ENCODE measurements around the gene B3GAT1.

Gene B3GAT1

DNA sequence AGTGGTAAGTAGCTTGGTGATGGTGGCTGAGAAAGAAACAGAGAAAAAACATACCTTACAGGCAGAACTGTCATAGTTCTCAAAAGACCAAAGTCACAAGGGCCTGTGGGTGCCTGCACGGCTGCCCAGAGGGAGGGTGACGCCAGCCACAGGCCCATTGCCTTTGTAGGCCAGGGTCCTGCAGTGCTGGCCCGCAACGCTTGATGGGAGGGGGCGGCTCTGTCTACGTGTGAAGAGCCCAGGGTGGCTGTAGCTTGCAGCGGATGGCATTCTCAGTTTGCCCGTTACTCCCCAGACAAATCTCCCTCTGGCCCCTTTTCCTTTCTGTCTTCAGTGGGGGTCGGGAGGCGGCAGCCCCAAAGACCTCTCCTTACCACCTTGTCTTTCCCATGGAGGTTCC is 24.7 kb upstream of the B3GAT1 start:
- no peaks in the 10 kb centered on the region for H3K27me3 ChIP-seq
- H3K9me3 ChIP-seq = no peaks in the 10 kb centered on the region
- TF ChIP-seq, protein P1, sequence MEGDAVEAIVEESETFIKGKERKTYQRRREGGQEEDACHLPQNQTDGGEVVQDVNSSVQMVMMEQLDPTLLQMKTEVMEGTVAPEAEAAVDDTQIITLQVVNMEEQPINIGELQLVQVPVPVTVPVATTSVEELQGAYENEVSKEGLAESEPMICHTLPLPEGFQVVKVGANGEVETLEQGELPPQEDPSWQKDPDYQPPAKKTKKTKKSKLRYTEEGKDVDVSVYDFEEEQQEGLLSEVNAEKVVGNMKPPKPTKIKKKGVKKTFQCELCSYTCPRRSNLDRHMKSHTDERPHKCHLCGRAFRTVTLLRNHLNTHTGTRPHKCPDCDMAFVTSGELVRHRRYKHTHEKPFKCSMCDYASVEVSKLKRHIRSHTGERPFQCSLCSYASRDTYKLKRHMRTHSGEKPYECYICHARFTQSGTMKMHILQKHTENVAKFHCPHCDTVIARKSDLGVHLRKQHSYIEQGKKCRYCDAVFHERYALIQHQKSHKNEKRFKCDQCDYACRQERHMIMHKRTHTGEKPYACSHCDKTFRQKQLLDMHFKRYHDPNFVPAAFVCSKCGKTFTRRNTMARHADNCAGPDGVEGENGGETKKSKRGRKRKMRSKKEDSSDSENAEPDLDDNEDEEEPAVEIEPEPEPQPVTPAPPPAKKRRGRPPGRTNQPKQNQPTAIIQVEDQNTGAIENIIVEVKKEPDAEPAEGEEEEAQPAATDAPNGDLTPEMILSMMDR (IDR thresholded peaks at IDR 0.05; ENCODE audit: low read depth, low read length) = no peak
- H3K4me1 ChIP-seq = no peaks in the 10 kb centered on the region; the same call in 1 of the 2 replicates
- DNase-seq = no peak
- H3K36me3 ChIP-seq = no peaks in the 10 kb centered on the region
- H3K4me3 ChIP-seq (ENCODE audit: low read depth, low read length) = no peak overlapping the region

DNA sequence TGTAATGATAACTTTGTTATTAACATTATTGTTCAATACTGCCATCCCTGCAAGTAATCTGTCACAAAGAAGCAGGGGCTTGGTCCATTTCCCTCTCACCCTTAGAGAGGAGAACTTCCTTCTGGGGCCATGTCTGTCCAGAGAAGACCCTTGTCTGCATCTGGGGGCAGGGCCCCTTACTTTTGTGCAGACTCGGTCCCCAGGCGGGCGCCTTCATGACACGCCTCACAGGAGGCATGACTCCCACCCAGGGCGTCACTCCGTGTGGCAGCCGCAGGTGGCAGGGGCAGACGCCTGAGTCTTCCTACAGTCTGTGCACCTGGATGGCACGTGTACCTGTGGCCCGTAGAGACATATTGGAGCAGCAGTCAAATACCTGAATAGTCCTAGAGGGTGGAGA is 21.8 kb upstream of the B3GAT1 start:
- Histone ChIP-seq H3K9me3 (no peaks in the 10 kb centered on the region), H3K4me3 (ENCODE audit: low read depth, low read length) (no peak overlapping the region), H3K27me3 (no peaks in the 10 kb centered on the region), H3K4me1 (peaks cover 3% of the 10 kb centered on the region; the same call in 1 of the 2 replicates), H3K36me3 (no peaks in the 10 kb centered on the region)
- TF ChIP-seq, protein P1 (IDR thresholded peaks at IDR 0.05; ENCODE audit: low read depth, low read length) = no peak
- DNase-seq = no peak

DNA sequence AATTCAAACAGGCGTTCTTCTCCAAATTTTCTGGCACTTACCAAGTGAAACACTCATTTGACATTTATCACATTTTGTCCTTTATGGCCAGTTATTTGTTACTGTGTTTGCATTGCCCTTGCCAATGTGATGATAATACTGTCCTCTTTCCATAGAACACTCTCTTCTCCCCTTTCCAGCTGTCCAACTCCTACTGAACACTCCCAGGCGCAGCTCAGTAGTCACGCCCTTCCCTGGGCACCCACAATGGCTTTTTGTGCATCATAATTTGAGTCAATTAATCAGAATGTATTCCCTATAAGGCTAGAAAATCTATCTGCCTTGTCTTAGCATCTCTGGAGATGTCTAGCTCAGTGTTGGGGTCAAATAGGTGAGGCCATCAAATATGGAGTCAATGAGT is 21.2 kb upstream of the B3GAT1 start:
- Histone ChIP-seq H3K36me3 (no peaks in the 10 kb centered on the region), H3K9me3 (no peaks in the 10 kb centered on the region), H3K4me1 (peaks cover 3% of the 10 kb centered on the region; the same call in 1 of the 2 replicates), H3K4me3 (ENCODE audit: low read depth, low read length) (no peak overlapping the region), H3K27me3 (no peaks in the 10 kb centered on the region)
- DNase-seq = no peak
- TF ChIP-seq, protein P1 (IDR thresholded peaks at IDR 0.05; ENCODE audit: low read depth, low read length) = no peak

DNA sequence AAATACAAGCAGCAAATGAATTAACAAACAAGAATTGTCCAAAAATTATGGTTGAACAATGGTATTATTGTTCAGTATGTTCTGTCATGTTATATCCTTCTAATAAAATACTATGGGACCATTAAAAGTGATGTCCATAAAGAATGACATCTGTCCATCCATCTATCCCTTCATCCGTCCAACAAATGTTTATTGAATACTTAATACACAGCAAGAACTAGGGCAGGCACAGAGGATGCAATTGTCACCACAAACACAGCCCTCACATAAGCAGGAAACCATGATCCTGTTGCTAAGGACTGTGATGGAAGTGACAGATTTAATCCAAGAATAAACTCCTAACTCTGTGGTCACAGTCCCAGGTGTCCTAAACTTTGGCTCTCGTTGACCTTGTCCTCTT is 20.7 kb upstream of the B3GAT1 start:
- no peak for DNase-seq
- TF ChIP-seq, protein P1 (IDR thresholded peaks at IDR 0.05; ENCODE audit: low read depth, low read length) = no peak
- H3K4me3 ChIP-seq (ENCODE audit: low read depth, low read length) = no peak overlapping the region
- no peaks in the 10 kb centered on the region for H3K9me3 ChIP-seq
- H3K27me3 ChIP-seq = no peaks in the 10 kb centered on the region
- peaks cover 3% of the 10 kb centered on the region; the same call in 1 of the 2 replicates for H3K4me1 ChIP-seq
- no peaks in the 10 kb centered on the region for H3K36me3 ChIP-seq

DNA sequence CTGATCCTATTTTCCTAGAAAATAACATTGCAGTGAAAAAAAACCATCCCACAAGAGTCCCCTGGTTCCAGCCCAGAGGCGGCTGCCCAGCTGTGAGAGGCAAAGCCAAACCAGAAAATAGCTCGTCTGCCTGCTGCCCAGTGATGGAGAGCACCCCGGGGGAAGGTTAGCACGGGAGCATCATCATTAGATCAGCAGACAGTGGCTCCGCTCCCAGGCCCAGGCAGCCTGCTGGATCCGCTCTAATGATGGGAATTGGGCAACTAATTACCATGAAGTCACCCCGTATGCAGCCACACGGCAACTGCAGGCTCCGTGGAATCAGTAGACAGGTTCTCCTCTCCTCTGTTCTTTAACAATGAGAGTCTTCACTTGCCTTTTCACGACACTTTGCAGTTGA is 17.1 kb upstream of the B3GAT1 start:
- no peaks in the 10 kb centered on the region for H3K36me3 ChIP-seq
- no peak overlapping the region for H3K4me3 ChIP-seq (ENCODE audit: low read depth, low read length)
- H3K4me1 ChIP-seq = peaks cover 3% of the 10 kb centered on the region; the same call in 1 of the 2 replicates
- peak; percentile 32 for DNase-seq
- TF ChIP-seq, protein P1 (IDR thresholded peaks at IDR 0.05; ENCODE audit: low read depth, low read length) = no peak
- H3K27me3 ChIP-seq = no peaks in the 10 kb centered on the region
- no peaks in the 10 kb centered on the region for H3K9me3 ChIP-seq

DNA sequence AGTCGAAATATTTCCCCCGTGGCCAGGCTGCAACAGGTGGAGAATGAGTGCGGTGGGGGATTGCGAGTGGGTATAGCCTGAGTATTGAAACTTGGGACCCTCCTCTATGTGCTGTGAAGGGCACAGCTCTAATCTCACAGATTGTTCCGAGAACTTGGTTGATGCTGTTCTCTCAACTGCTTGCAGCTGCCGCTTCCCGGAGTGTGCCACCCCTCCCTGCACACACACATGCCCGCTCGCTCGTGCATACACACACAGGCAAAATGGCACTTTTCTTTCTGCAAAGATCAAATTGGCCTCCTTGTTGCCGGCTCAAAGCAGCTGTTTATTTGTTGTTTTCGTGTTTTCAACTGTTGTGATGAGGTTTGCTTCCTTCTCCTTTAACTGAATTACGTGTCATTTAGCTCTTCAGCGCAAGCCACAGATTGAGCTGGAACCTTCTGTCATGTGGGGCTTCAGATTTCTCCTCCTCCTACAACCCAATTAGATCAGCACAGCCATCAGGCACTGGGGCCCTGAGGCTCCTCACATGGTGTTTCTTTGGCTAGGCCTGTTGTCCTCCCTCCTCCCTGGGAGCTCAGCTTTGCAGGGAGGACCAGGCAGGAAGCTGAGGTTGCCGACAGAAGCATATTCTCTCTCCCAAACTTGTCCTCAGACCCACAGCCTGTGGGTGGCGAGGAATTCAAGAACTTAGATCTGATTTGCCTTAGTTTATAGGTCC is 13.9 kb upstream of the B3GAT1 start:
- TF ChIP-seq, protein P1 (IDR thresholded peaks at IDR 0.05; ENCODE audit: low read depth, low read length) = no peak
- no peaks in the 10 kb centered on the region for H3K9me3 ChIP-seq
- H3K4me1 ChIP-seq = peaks cover 3% of the 10 kb centered on the region; the same call in 1 of the 2 replicates
- no peaks in the 10 kb centered on the region for H3K27me3 ChIP-seq
- H3K36me3 ChIP-seq = no peaks in the 10 kb centered on the region
- no peak overlapping the region for H3K4me3 ChIP-seq (ENCODE audit: low read depth, low read length)
- DNase-seq = no peak
